ENCODE data around the gene GADL1.

GADL1 gene

DNA sequence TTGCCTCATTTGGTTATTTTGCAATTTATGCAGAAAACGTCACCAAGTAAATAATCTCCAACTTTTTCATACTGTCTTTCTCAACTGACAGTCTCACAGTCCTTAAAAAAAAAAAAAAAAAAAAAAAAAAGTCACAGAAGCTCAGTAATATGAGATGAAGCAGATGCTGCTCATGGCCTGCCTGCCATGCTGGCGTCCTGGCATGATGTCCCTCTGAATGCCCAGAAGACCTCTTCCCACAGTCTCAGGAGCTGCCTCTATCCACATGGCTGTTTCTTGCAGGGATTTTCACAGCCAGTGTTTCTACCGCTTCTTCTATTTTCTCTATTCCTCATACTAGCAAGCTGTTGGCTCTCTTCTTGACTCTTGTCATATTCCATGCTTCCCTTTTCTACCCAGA, 200.3 kb downstream of the GADL1 start:
- DNase-seq (ENCODE audit: low read depth): peak; percentile 38

DNA sequence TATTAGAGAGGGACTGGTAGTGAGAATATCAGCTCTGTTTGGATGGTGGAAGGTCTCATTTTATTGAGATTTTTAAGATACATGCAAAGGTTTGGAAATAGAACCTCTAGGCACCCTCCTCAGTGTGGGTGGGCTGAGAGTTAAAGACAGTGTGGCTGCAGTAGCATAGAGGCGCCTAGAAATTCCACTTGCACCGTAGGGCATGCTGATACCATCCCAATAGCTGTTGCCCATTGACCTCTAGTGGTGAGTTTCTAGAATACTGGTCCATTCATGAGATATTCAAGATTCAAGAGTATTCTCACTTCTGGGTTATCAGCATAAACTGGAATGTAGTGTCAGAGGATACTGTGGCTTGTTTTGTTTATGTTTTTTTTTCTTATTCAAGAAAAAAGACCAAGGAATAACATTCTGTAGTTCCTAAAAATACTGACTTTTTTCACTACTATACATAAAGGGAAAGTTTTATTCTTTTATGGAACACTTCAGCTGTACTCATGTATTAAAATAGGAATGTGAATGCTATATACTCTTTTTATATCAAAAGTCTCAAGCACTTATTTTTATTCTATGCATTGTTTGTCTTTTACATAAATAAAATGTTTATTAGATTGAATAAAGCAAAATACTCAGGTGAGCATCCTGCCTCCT, 200.9 kb downstream of the GADL1 start:
- DNase-seq (ENCODE audit: low read depth): peak; percentile 68

DNA sequence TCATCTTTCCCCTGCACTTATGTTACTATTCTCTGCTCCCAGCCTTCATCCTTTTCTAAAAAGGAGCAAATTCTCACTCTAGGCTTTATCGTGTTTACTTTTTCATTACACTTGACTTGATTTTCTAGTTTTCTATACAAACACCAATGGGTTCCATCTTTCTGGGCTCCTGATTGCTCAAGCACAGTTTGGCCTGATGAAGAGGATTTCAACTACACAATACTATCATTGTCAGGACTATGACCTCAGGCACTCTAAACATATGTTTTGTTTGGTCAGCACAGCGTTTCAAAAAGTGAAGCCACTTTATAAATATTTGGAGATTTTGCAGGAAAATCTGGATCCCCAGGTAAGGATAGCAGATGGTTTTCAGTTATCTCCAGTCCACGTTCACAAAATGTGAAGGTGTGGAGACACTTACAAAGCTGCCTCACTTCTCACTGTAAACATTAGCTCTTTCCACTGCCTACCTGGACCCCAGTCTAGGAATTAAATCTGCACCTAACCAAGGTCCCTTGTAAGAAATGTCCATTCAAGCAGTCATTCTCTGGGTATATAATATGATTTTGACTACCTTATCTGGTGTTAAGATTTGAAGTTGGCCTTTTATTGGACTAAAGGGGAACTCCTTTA, 201.8 kb downstream of the GADL1 start:
- DNase-seq (ENCODE audit: low read depth): no peak

- DNase-seq (ENCODE audit: low read depth): peak; percentile 10
Observed at GRCh38 chr3:30691944-30692343, 202.5 kb downstream of the GADL1 start.

- no peak for DNase-seq (ENCODE audit: low read depth)
Observed at GRCh38 chr3:30691249-30691880, 203.1 kb downstream of the GADL1 start.

DNA sequence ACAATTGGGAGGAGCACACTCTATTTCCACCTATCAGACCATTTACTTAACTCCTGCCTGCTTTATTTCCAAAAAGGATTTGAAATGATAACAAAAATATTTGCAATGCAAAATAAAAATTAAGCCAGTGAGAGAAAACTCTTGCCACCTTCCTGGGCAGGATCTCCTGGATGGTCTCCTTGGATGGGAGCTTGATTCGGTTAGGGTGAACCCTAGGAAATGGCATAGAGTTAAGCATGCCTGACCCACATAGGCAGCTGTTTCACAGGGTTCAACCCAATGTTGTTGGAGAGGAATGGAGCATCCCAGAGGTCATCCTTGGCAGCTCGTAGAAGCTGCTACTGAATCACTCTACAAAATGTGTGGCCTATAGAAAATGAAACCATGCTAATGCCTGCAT, 204.3 kb downstream of the GADL1 start:
- DNase-seq (ENCODE audit: low read depth): no peak

GRCh38 chr3:30688776-30689641, 205.5 kb downstream of the GADL1 start:
- peak; percentile 10 for DNase-seq (ENCODE audit: low read depth)

DNA sequence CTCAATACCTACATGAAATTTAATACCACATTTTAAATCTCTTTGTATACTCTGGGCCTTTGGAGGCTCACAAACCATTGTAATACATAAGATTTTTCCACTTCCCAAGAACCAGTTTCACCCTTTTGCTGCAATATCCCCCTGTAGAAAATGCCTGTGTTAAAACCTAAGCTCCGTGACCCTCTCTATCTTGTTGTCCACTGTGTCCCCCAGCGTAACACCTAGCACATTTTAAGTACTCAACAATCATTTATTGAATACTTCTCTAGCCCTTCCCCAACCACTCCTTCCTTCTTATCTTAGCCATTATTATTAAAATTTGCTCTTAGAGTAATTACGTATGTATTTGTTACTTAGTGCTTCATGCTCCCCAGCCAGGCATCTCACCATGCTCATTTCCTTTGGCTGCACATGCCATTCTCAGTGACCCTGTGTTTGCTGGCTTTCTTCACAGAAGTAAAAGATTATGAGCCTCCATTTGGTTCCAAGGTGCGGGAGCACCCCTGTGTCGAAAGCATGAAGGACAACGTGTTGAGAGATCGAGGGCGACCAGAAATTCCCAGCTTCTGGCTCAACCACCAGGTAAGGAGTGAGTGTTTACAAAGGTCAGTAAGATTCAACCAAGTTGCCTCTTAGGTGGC, 206.4 kb downstream of the GADL1 start:
- no peak for DNase-seq (ENCODE audit: low read depth)

- DNase-seq (ENCODE audit: low read depth): no peak
Observed at GRCh38 chr3:30686799-30687198, 207.7 kb downstream of the GADL1 start.

DNA sequence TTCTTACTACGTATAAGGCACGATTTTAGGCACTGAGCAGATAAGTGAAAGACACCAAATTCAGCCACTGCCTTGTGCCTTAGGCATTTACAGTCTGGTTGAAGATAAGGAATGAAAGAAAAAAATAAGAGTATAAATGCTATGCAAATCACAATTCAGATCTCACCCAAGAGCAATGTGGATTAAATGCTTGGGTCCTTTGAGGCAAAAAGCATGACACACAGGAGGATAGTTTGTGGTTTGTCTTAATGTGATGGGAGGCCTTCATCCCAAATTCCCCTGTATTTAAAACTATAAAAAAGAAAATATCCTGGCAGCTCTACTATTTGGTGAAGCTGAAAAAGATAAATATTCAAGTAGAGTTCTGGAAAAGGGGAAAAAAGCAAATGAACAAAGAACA, 208.3 kb downstream of the GADL1 start:
- DNase-seq (ENCODE audit: low read depth): no peak

DNA sequence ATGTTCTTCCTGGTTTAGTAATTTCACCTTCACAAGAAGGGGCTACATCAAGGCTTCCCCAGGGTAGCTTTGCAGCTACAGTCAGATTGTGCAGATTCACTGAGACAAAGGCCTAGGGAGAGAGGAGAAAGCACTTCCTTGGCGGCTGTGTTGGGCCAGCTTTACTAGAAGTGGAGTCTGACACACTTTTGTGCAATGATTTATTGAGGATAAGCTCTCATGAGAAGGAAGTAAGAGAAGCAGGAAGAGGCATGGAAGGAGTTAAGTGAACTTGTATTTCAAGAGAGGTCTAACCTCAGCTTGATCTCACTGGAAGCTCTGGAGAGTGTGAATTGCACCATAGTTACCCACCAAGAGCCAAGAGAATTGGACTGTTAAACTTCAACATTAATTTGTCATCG, 209.2 kb downstream of the GADL1 start:
- peak; percentile 27 for DNase-seq (ENCODE audit: low read depth)

GRCh38 chr3:30684356-30684755, 210.1 kb downstream of the GADL1 start:
- no peak for DNase-seq (ENCODE audit: low read depth)

- DNase-seq (ENCODE audit: low read depth): no peak
Observed at GRCh38 chr3:30683769-30684168, 210.7 kb downstream of the GADL1 start.

DNA sequence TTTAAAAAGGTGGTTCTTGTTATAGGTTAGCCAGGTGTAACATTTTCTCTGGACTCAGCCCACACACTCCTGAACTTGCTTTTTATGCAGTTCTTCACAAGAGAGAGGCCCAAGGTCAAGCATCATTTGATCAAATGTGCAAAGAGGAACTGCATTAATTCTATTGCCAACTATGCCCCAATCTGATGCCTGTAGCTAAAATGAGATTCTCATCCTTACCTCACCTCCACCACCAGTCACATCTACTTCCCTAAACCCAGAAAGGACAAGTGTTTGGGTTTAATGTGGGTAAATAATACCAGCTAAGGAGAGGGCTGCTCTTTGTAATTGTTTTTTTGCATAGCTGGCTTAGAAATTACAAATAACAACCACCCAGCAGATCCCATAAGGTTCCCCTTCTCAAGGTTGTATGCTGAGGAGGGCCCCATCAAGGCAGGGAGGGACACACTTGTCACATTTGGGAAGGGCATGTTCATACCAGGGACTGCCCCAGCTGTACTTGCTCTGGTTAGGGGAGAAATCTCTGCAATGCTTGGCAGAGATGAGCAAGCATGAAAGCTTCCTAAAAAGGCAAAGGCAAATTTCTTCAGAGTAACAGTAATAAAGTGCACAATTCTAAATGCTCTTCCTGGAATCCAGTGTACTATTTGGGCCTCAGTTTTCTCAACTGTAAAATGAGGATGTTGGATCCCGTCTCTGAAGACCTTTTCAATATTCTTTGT, 211.9 kb downstream of the GADL1 start:
- DNase-seq (ENCODE audit: low read depth): no peak

DNA sequence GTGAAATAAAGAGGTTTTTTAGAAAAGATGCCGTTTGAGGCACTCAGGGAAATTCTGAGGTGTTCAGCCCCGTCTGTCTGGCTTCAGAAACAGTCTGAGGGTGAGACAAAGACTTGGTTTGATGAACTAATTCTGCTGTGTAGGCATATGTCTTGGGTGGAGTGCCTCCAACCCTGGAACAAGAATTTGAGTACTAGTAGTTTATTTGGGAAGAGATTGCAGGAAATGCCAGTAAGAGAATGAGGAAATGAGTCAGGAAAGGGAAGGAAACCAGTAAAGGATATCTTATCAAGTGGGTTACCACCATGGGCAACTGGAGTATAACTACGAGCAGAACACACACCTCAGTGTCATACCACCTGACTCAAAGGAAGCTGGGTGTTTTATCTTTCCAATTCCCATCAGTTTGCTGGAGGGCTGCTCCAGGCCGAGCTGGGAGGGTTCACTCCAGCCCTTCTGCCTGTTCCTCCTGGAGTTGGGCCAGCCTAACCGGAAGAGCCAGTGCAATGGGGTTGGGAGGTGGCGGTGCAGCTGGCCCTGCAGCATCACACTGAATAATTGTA, 212.7 kb downstream of the GADL1 start:
- no peak for DNase-seq (ENCODE audit: low read depth)

- DNase-seq (ENCODE audit: low read depth): peak; percentile 85
Observed at GRCh38 chr3:30680789-30681648, 213.4 kb downstream of the GADL1 start.

DNA sequence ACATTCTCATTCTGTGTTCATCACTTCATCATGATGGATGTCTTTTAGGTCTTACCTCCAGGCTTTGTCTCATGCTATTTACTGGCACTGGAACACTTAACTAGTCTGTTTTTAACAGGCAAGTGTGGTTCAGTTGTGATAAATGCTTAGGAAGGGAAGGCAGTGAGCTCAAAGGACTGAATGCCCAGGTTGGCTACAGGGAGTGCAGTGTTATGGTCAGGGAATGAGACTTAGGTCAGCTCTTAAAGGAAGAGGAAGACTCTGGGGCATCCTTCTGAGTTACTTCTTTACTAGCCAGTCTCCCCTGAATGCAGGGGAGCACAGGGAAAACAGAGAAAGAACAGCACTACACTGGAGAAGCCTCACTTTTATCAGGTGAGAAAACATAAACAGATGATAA, 215.4 kb downstream of the GADL1 start:
- DNase-seq (ENCODE audit: low read depth): no peak

- no peak for DNase-seq (ENCODE audit: low read depth)
Observed at GRCh38 chr3:30677347-30677685, 217.1 kb downstream of the GADL1 start.

GRCh38 chr3:30676424-30677346, 217.8 kb downstream of the GADL1 start:
- no peak for DNase-seq (ENCODE audit: low read depth)

Data from fibroblast of gingiva (primary cell).